Measurements from ENCODE around the gene SLC38A11.

SLC38A11 gene

GRCh38 chr2:164913640-164914350, 41.5 kb downstream of the SLC38A11 start:
- peak; percentile 36 for DNase-seq

- DNase-seq = no peak
These were observed 42.3 kb downstream of the SLC38A11 start for GRCh38 chr2:164913011-164913410.

GRCh38 chr2:164911832-164912231, 43.5 kb downstream of the SLC38A11 start:
- DNase-seq = peak; percentile 44

- no peak for DNase-seq
These were observed 45.0 kb downstream of the SLC38A11 start for GRCh38 chr2:164910101-164910899.

DNA sequence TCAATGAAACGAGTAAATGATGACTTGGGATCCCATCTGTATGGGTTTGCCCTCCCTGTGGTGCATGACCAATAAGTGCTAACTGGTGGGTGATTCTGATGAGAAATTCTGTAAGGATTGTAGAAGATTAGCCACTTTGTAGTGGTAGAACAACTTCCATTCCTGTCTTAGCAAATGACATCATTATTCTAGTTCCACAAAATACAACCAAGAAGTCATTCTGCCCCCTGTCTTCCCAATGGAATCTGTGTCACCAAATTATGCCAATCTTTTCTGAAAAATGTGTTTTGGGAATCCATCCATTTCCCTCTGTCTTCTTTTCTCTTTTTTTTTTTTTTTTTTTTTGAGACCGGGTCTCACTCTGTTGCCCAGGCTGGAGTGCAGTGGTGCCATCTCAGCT, 48.4 kb downstream of the SLC38A11 start:
- DNase-seq = no peak

DNA sequence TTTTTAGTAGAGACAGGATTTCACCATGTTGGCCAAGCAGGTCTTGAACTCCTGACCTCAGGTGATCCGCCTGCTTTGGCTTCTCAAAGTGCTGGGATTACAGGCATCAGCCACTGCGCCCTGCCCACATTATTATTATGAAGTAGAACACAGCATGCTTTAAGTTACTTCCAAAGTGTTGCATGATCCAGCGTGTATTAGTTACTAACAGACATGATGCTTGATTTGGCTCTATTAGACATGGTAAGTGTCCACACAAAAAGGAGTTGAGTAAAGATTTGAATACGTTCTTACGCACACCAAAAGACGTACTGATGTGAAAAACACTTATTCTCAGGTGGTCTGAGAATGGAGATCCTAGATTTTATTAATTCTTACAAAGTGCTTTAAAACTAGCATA, 50.0 kb downstream of the SLC38A11 start:
- no peak for DNase-seq

DNA sequence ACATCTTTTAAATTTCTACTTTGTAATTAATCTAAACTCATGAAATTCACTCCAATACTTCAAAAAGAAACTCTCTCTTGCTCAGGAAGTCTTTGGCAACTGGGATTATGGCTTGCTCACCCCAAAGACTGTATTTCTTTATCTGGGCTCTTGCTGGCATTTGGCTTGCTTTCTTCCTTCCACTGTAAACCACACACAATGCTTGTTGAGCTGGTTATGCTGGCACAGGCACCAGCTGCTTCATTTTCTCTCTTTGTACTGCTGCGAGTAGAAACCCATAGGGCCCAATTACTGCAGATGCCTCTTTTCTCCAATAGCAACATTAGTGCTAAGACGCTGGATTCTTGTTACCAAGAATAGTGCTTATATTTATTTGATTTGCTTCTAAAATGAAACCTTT, 51.4 kb downstream of the SLC38A11 start:
- DNase-seq = peak; percentile 79

DNA sequence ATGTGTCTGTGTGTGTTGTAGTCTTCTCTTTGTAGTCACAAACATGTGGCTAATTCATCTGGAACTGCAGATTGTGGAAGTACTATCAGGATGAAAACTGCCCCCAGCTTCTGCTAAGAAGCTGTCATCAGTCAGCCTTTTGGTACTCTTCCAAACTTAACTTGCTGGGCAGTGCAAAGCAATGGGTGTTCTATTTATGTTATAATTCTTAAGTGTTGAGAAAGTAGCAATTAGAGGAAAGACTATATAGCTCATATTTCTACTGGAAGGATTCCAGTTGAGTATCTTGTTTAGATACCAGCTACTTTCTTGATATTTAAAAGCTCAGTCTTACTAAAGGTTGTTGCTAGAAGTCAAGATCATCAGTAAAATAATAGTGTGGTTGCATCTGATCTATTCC, 52.1 kb downstream of the SLC38A11 start:
- DNase-seq = no peak

GRCh38 chr2:164899121-164899520, 56.2 kb downstream of the SLC38A11 start:
- DNase-seq = no peak

- no peak for DNase-seq
These were observed 56.9 kb downstream of the SLC38A11 start for GRCh38 chr2:164898475-164898874.

DNA sequence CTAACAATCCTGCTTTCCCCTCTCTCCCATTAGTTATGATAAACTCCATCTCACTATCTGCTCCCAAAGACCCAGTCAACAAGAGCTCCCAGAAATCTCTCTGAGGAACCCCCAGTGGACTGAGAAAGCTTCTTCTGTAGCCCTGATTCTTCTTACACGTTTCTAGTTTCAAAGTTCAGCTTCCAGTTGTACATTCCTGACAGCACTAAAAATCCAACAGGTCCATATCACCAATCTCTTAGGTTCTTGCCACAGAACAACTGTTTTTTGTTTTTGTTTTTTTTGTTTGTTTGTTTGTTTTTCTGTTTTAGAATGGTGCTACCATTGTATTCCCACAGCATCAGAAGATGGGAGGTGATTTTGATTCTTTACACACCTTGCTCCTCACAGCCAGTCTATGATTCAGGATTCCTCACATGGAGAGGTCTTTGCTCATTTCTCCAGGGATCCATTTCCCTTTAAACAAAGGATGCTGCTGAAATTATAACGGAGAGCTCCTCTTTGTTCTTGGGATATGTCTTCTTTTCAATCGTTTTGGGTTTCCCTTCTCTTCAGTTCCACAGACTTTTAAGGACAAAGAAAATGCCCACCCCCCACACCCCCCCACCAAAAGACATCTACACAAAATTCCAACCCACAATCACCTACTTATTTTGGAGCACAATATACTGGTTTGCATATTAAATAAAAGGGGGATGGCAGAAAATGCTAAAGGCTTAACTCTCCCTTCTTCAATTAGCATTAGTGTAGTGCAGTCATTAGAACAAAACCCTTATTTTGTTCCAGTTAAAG, 57.7 kb downstream of the SLC38A11 start:
- no peak for DNase-seq

- peak; percentile 54 for DNase-seq
These were observed 58.5 kb downstream of the SLC38A11 start for GRCh38 chr2:164896634-164897355.

DNA sequence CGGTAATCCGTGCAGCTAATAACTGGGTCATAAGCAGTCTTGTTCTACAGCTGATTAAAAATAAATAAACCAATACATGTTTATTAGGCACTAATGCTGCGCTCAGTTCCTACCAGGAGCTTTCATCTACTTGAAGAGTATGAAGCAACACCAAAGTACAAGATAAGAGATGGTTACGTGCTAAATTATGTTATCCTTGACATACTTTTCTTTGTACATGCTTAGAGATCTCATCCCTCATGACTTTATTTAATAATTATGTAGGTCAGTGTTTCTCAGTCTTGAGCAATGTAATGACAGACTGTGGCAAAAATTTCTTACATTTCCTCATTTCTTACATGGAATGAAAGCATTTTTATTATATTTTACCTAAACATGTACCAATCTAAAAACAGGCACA, 59.1 kb downstream of the SLC38A11 start:
- no peak for DNase-seq

DNA sequence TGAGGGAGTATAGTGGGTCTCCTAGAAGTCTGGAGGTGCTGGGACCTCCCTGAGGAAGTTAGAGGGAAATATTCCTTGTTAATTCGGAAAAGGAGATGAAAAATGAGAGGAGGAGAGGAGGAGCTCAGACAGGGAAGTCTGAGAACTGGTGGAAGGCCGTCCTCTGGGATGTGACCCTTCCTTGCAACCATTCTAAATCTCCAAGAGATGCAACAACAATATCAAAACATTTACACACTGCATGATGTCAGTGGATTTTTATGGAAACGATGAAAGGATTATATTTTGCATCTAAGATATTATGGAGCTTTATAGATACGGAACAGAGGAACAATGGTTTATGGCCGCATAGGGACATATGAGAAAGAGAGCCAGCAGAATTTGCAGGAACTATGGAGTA, 63.9 kb downstream of the SLC38A11 start:
- DNase-seq = no peak

- DNase-seq = no peak
These were observed 64.8 kb downstream of the SLC38A11 start for GRCh38 chr2:164890544-164890943.

- DNase-seq = no peak
These were observed 66.7 kb downstream of the SLC38A11 start for GRCh38 chr2:164888592-164888991.

DNA sequence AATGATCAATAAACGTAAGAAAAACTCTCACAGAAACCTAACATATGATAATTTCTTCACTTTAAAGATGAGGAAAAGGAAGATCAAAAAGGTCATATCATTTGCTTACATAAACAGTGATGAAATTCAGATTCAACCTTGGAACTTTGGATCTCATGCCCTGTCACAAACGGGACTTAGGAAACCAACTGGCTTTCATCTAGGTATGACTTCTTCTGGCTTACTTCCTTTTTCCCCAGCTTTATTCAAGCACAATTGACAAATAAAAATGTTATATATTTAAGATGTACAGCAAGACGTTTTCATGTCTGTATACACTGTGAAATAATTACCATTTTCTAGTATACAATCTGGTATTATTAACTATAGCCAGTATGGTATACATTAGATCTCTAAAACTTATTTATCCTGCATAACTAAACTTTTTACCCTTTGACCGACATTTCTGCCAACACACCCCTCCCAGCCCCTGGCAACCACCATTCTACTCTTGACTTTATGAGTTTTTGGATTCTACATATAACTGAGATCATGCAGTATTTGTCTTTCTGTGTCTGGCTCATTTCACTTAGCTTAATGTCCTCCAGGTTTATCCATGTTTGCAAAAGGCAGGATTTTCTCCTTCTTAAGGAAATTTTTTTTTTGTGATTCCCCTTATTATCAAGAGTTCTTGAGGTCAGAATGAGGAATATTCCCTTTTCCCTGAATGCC, 67.7 kb downstream of the SLC38A11 start:
- no peak for DNase-seq

DNA sequence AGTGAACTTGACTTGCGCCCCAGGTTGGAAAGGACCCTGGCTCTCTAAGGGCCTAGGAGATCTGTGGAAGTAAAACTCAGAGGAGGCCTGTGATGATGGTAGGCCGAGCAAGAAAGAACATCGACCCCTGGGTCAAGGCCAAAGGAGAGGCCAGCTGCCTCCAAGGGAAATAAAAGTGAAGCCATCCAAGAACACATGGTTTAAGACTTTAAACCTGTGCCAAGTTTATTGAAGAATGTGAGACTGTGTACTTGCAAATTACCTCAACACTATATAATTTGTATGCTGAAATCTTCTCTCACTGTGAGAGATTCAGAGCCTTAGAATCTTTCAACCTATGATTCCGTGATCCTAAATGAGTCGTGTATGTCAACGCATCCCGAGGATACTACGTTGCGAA, 73.0 kb downstream of the SLC38A11 start:
- no peak for DNase-seq

GRCh38 chr2:164881524-164881923, 73.8 kb downstream of the SLC38A11 start:
- DNase-seq = no peak

- DNase-seq = no peak
These were observed 75.3 kb downstream of the SLC38A11 start for GRCh38 chr2:164879901-164880535.

DNA sequence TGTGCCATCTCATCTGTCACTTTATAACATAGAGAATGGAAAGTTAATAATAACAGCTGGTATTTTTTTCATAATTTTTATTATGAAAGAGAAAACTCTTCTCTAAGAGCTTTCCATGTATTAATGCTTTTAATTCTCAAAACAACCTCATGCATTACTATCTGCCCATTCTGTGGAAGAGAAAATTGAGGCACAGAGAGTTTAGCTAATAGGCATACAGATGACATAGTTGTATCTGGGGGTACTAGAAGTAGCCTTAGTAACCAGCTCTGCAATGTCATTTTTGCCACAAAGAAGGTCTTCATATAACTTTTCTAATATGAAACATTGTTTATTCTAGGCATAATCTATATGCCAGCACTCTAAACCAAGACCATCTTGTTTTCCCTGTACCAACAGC, 77.4 kb downstream of the SLC38A11 start:
- no peak for DNase-seq

DNA sequence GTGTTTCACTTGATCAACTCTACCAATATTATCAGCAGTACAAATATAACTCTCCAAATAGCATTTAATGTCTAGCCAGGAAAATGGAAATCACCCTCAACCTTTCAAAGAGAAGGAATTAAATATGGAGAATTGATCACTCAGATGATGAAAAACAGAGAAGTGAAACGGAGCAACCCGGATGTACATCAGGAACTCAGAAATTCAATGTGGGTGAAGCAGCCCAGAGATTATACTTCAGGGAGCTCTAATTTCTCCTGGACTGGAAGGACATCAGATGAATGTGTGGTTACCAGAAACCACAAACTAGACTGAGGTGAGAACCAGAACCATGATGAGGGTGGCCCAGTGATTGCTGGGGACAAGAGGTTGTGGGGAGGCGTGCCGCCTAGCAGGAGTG, 78.2 kb downstream of the SLC38A11 start:
- no peak for DNase-seq

All from DMS153 (cell line).